Measurements from ENCODE around the gene MYO10. TPM values are rescaled to one million over a fixed set of nuclear protein-coding genes. Genes with fewer than 3 reads are reported as not detected.
A peak's percentile ranks its signal among the peaks of the same experiment; 100 is the strongest.

The MYO10 gene
- total RNA-seq, 2 experiments from 2014 or later = 0.03 to 1.7 TPM

DNA sequence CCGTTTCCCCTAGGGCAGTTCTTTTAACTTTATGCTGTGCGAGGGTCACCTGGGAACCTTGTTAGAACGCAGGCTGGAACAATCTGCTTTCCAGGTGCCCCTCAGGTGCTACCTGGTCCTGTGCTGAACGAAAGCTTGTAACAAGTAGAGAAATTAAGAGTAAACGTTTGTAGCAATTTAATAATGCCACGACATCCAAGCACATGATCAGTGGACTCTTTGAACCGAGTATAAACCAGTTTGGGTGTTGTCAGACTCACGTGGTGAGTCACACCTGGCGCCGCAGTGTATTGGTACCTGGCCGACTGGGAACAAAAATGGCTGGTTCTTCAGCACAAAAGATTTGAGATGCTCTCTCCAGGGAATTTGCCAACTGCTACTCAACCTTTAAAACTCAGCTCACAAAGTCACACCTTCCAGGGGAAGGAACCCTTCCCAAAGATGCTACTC lies 926 bp upstream of the MYO10 start:
- Histone ChIP-seq H3K4me3 (ENCODE audit: low read depth, low read length, poor library complexity, severe bottlenecking) (no peak overlapping the region), H3K9me3 (ENCODE audit: low read length) (no peaks in the 10 kb centered on the region), H4K20me1 (ENCODE audit: insufficient read depth, low read length) (no peaks in the 10 kb centered on the region), H3K4me1 (ENCODE audit: insufficient read depth, low read length, poor library complexity, severe bottlenecking) (no peaks in the 10 kb centered on the region), H2AFZ (ENCODE audit: low read length) (no peak overlapping the region), H3K27ac (ENCODE audit: low read depth, low read length, poor library complexity, severe bottlenecking) (no peak overlapping the region), H3K4me2 (ENCODE audit: low read length) (no peak overlapping the region), H3K9me2 (ENCODE audit: insufficient read depth, low read length) (no peaks in the 10 kb centered on the region), H3K36me3 (ENCODE audit: insufficient read depth, low read length) (no peaks in the 10 kb centered on the region), H3K79me2 (ENCODE audit: insufficient read depth, low read depth, low read length) (no peaks in the 10 kb centered on the region)
- ChIA-PET POLR2A (no interaction called here), CTCF (ENCODE audit: unreplicated experiment) (no interaction called here)
- TF ChIP-seq EZH2phosphoT487 (IDR thresholded peaks at IDR 0.05; ENCODE audit: borderline replicate concordance, low read depth, low read length) = no peak
- TF ChIP-seq, protein P1, sequence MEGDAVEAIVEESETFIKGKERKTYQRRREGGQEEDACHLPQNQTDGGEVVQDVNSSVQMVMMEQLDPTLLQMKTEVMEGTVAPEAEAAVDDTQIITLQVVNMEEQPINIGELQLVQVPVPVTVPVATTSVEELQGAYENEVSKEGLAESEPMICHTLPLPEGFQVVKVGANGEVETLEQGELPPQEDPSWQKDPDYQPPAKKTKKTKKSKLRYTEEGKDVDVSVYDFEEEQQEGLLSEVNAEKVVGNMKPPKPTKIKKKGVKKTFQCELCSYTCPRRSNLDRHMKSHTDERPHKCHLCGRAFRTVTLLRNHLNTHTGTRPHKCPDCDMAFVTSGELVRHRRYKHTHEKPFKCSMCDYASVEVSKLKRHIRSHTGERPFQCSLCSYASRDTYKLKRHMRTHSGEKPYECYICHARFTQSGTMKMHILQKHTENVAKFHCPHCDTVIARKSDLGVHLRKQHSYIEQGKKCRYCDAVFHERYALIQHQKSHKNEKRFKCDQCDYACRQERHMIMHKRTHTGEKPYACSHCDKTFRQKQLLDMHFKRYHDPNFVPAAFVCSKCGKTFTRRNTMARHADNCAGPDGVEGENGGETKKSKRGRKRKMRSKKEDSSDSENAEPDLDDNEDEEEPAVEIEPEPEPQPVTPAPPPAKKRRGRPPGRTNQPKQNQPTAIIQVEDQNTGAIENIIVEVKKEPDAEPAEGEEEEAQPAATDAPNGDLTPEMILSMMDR (conservative IDR thresholded peaks at IDR 0.05; ENCODE audit: low read length) = no peak
- no peak for DNase-seq (ENCODE audit: low spot score)
- intact Hi-C loops (cut with micrococcal nuclease; ENCODE audit: unreplicated experiment) = loop anchor here (5.0 kb wide), 1 partner anchor 250 kb away; no protein-coding TSS in a partner anchor
- BruUV-seq (replicated peaks) = no TSS peak

DNA sequence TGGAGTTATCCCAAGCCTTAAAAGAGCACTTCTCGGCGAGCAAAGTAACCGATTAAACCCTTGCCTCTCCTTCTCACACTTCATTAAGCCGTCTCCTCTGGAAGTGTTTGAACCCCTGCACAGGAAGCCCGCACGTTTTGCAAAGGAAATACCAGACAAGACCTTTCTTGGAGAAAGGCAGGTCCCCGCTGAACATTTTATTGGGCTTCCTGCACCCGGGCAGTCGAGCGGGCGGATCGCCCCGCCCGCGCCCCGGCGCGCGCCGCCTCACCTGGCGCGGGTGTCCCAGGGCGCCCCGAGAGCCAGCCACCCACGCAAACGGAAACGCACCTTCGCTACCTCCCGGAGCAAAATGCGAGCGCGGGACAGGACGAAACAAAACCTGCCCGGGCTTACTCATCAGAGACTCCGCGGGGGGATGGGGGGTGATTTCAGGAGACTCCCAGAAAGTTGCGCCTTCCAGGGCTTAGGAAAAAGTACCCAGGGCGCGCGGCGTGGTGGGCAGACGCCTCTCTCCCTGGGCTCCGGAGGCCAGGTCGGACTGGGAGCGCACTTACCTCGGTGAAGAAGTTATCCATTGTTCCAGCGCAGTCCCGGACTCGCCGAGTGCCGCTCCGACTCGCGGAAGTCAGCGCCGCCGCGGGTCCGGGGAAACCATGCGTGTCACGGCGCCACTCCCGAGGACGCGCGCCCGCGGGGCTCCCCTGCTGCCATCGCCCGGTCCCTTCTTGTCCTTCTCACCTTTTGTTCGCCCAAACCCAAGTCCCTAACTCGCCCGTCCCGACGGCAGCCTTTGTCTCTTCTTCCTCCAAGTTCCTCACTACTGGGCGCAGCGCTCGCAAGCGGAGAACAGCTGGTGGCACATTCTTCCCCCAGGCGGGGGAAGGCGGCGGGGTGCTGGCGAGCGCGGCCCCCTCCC lies 598 bp downstream of the MYO10 start:
- no peaks in the 10 kb centered on the region for H3K9me2 ChIP-seq (ENCODE audit: insufficient read depth, low read length)
- intact Hi-C loops (cut with micrococcal nuclease; ENCODE audit: unreplicated experiment) = loop anchor here (5.0 kb wide), 1 partner anchor 252 kb away; no protein-coding TSS in a partner anchor
- peak overlapping the region; percentile 69 for H3K4me2 ChIP-seq (ENCODE audit: low read length)
- no peaks in the 10 kb centered on the region for H3K9me3 ChIP-seq (ENCODE audit: low read length)
- no peak for TF ChIP-seq EZH2phosphoT487 (IDR thresholded peaks at IDR 0.05; ENCODE audit: borderline replicate concordance, low read depth, low read length)
- TF ChIP-seq, protein P1 (conservative IDR thresholded peaks at IDR 0.05; ENCODE audit: low read length) = no peak
- ChIA-PET POLR2A (no interaction called here), CTCF (ENCODE audit: unreplicated experiment) (no interaction called here)
- no peaks in the 10 kb centered on the region for H4K20me1 ChIP-seq (ENCODE audit: insufficient read depth, low read length)
- H3K79me2 ChIP-seq (ENCODE audit: insufficient read depth, low read depth, low read length) = no peaks in the 10 kb centered on the region
- peak overlapping the region; percentile 34; the same call in 1 of the 2 replicates for H2AFZ ChIP-seq (ENCODE audit: low read length)
- H3K4me1 ChIP-seq (ENCODE audit: insufficient read depth, low read length, poor library complexity, severe bottlenecking) = no peaks in the 10 kb centered on the region
- no peak for DNase-seq (ENCODE audit: low spot score)
- H3K4me3 ChIP-seq (ENCODE audit: low read depth, low read length, poor library complexity, severe bottlenecking) = peak overlapping the region; percentile 63
- no TSS peak for BruUV-seq (replicated peaks)
- H3K36me3 ChIP-seq (ENCODE audit: insufficient read depth, low read length) = no peaks in the 10 kb centered on the region
- H3K27ac ChIP-seq (ENCODE audit: low read depth, low read length, poor library complexity, severe bottlenecking) = no peak overlapping the region

DNA sequence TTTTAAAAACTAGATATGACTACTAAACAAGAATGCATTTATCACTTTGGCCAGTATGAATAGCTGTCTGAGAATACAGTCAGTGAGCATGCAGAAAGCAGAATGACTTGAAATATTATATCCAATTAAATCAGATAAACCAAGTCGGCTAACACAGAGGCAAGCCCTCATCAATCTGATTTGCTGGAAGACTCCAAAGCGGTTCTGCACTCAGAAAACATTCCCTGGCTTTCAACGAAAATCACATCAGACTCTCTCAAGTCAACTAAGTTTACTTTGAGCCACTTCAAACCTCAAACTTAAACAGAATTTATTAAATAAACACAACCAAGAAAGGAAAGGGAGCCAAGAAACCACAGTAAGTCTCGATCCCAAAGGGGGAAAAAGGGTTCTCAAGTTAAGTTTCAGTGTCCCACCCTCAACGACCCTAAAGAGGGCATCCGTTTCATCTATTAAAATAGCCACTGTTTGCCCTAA lies 1.4 kb downstream of the MYO10 start:
- H2AFZ ChIP-seq (ENCODE audit: low read length) = no peak overlapping the region

More for the DNA sequence above, 1.4 kb downstream of the MYO10 start:
- intact Hi-C loops (cut with micrococcal nuclease; ENCODE audit: unreplicated experiment) = loop anchor here (5.0 kb wide), 1 partner anchor 253 kb away; no protein-coding TSS in a partner anchor
- Histone ChIP-seq H3K4me1 (ENCODE audit: insufficient read depth, low read length, poor library complexity, severe bottlenecking) (no peaks in the 10 kb centered on the region), H3K27ac (ENCODE audit: low read depth, low read length, poor library complexity, severe bottlenecking) (no peak overlapping the region), H3K9me3 (ENCODE audit: low read length) (no peaks in the 10 kb centered on the region), H4K20me1 (ENCODE audit: insufficient read depth, low read length) (no peaks in the 10 kb centered on the region), H3K4me3 (ENCODE audit: low read depth, low read length, poor library complexity, severe bottlenecking) (no peak overlapping the region), H3K79me2 (ENCODE audit: insufficient read depth, low read depth, low read length) (no peaks in the 10 kb centered on the region), H3K4me2 (ENCODE audit: low read length) (peak overlapping the region; percentile 69; the same call in 1 of the 2 replicates), H3K9me2 (ENCODE audit: insufficient read depth, low read length) (no peaks in the 10 kb centered on the region), H3K36me3 (ENCODE audit: insufficient read depth, low read length) (no peaks in the 10 kb centered on the region)
- TF ChIP-seq EZH2phosphoT487 (IDR thresholded peaks at IDR 0.05; ENCODE audit: borderline replicate concordance, low read depth, low read length) = no peak
- CTCF ChIA-PET (ENCODE audit: unreplicated experiment) = no interaction called here
- POLR2A ChIA-PET = no interaction called here
- no peak for DNase-seq (ENCODE audit: low spot score)
- no TSS peak for BruUV-seq (replicated peaks)

All from OCI-LY7 (cell line).